ENCODE measurements around the gene PLN. TPM values are rescaled to one million over a fixed set of nuclear protein-coding genes. Genes with fewer than 3 reads are reported as not detected.

Gene PLN
- total RNA-seq, 1 experiment from 2014 or later, result not detected

DNA sequence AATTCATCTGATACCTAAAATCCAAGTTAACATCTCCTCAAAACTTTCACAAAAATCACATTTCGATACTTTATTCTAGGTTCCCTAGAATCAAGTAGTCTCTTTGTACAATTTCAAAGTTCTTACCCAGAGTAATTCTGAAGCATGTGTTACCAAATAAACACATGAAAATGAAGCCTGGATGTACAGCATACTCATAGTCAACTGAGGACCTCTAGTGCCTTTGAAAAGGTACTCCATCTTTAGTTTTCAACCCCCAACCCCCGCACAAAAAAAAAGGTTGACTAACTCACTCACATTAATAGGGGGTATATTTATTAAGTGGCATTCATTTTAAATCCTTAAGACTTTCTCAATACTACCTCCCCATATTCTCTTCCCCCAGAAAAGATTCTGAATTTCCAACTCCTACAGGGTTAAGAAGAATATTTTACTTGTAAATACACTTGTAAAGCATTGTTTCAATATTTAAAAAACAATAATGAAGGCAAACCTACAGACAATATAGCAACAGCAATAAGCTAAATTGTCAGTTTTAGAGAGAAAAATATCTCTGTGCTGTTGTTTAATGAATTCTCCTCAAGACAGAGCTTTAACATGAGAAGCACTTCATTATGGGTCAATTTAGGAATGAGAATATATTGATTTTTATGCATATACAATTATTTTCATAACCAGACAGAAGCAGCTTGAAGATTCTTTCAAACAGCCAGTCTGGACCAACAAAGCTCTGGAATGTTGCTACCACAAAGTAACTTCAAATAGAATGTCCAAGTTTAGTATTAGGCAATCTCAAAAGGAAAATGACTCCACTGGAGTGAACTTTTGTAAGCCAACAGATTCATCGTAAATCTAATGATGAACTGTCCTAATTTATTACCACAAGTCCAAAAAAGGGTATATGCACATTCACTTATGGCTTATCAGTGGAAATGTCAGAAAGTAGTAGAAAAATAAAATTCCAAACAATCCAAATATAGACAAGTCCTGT, 3.3 kb downstream of the PLN start:
- POLR2A ChIA-PET, result no interaction called here
- no peak overlapping the region for H3K27ac Mint-ChIP-seq (ENCODE audit: unreplicated experiment)
- Histone ChIP-seq H3K4me1 (no peaks in the 10 kb centered on the region), H3K27me3 (replicated peaks; ENCODE audit: control insufficient read depth, insufficient read depth, low read length) (no peaks in the 10 kb centered on the region), H3K4me3 (ENCODE audit: low read depth, low read length) (no peak overlapping the region), H3K36me3 (ENCODE audit: control insufficient read depth, insufficient read depth, low read length) (no peaks in the 10 kb centered on the region), H3K9me3 (no peaks in the 10 kb centered on the region)
- intact Hi-C loops (cut with micrococcal nuclease; ENCODE audit: unreplicated experiment), result loop anchor here (1.0 to 5.0 kb wide), 3 partner anchors 267 to 709 kb away; no protein-coding TSS in a partner anchor
- no peaks in the 10 kb centered on the region for H3K9me3 Mint-ChIP-seq (ENCODE audit: unreplicated experiment)
- no peak overlapping the region for H3K4me3 Mint-ChIP-seq (ENCODE audit: unreplicated experiment)
- TF ChIP-seq, protein P1, sequence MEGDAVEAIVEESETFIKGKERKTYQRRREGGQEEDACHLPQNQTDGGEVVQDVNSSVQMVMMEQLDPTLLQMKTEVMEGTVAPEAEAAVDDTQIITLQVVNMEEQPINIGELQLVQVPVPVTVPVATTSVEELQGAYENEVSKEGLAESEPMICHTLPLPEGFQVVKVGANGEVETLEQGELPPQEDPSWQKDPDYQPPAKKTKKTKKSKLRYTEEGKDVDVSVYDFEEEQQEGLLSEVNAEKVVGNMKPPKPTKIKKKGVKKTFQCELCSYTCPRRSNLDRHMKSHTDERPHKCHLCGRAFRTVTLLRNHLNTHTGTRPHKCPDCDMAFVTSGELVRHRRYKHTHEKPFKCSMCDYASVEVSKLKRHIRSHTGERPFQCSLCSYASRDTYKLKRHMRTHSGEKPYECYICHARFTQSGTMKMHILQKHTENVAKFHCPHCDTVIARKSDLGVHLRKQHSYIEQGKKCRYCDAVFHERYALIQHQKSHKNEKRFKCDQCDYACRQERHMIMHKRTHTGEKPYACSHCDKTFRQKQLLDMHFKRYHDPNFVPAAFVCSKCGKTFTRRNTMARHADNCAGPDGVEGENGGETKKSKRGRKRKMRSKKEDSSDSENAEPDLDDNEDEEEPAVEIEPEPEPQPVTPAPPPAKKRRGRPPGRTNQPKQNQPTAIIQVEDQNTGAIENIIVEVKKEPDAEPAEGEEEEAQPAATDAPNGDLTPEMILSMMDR (IDR thresholded peaks at IDR 0.05; ENCODE audit: insufficient read depth in 1 of 2, low read depth in 1 of 2, low read length in 1 of 2, severe bottlenecking in 1 of 2, unreplicated experiment in 1 of 2), result peak; percentile 35 to 59
- DNase-seq, result peak in 1 of 2 experiments; percentile 12
- CTCF ChIA-PET, result no interaction called here
- H3K27me3 Mint-ChIP-seq (ENCODE audit: insufficient read depth, unreplicated experiment), result peaks cover 3% of the 10 kb centered on the region
- no peaks in the 10 kb centered on the region for H3K36me3 Mint-ChIP-seq (ENCODE audit: insufficient read depth, unreplicated experiment)
- BruUV-seq (replicated peaks), result no TSS peak
- H3K4me1 Mint-ChIP-seq (ENCODE audit: low read depth, unreplicated experiment), result no peaks in the 10 kb centered on the region

DNA sequence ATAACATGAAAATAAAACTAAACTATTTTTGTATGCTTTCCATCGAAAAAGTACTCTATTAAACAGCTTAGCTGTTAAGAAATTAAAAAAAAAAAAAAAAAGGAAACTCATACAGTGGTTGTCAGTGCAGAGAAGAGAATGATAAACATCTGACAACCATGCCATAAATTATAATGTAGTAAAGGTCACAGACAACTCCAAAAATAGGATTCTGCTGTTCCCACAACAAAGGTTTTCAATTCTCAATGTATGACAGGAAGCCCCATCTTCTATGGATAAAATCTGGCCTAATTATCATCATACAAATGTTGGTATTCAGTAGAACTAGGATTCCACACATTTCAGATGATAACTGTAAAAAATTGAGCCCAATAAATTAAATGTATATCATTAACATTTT, 5.0 kb downstream of the PLN start:
- CTCF ChIA-PET, result no interaction called here
- TF ChIP-seq, protein P1 (IDR thresholded peaks at IDR 0.05; ENCODE audit: insufficient read depth in 1 of 2, low read depth in 1 of 2, low read length in 1 of 2, severe bottlenecking in 1 of 2, unreplicated experiment in 1 of 2), result no peak

GRCh38 chr6:118554698-118555097, 6.6 kb downstream of the PLN start:
- intact Hi-C loops (cut with micrococcal nuclease; ENCODE audit: unreplicated experiment), result loop anchor here (5.0 kb wide), 1 partner anchor 712 kb away; no protein-coding TSS in a partner anchor
- ChIA-PET CTCF (no interaction called here), POLR2A (no interaction called here)
- H3K4me3 Mint-ChIP-seq (ENCODE audit: unreplicated experiment), result no peak overlapping the region
- no peaks in the 10 kb centered on the region for H3K9me3 Mint-ChIP-seq (ENCODE audit: unreplicated experiment)
- Histone ChIP-seq H3K4me1 (no peaks in the 10 kb centered on the region), H3K36me3 (ENCODE audit: control insufficient read depth, insufficient read depth, low read length) (no peaks in the 10 kb centered on the region), H3K9me3 (no peaks in the 10 kb centered on the region), H3K4me3 (ENCODE audit: low read depth, low read length) (no peak overlapping the region), H3K27me3 (replicated peaks; ENCODE audit: control insufficient read depth, insufficient read depth, low read length) (no peaks in the 10 kb centered on the region)
- no TSS peak for BruUV-seq (replicated peaks)
- TF ChIP-seq, protein P1 (IDR thresholded peaks at IDR 0.05; ENCODE audit: insufficient read depth in 1 of 2, low read depth in 1 of 2, low read length in 1 of 2, severe bottlenecking in 1 of 2, unreplicated experiment in 1 of 2), result no peak
- H3K27me3 Mint-ChIP-seq (ENCODE audit: insufficient read depth, unreplicated experiment), result peaks cover 3% of the 10 kb centered on the region
- DNase-seq, result no peak
- H3K36me3 Mint-ChIP-seq (ENCODE audit: insufficient read depth, unreplicated experiment), result no peaks in the 10 kb centered on the region
- H3K4me1 Mint-ChIP-seq (ENCODE audit: low read depth, unreplicated experiment), result no peaks in the 10 kb centered on the region
- no peak overlapping the region for H3K27ac Mint-ChIP-seq (ENCODE audit: unreplicated experiment)

More for the DNA sequence above, 5.0 kb downstream of the PLN start:
- no peaks in the 10 kb centered on the region for H3K36me3 ChIP-seq (ENCODE audit: control insufficient read depth, insufficient read depth, low read length)
- H3K4me3 Mint-ChIP-seq (ENCODE audit: unreplicated experiment), result no peak overlapping the region
- no peak for DNase-seq
- H3K36me3 Mint-ChIP-seq (ENCODE audit: insufficient read depth, unreplicated experiment), result no peaks in the 10 kb centered on the region
- H3K9me3 ChIP-seq, result no peaks in the 10 kb centered on the region
- intact Hi-C loops (cut with micrococcal nuclease; ENCODE audit: unreplicated experiment), result loop anchor here (5.0 kb wide), 1 partner anchor 711 kb away; no protein-coding TSS in a partner anchor
- no peaks in the 10 kb centered on the region for H3K4me1 ChIP-seq
- no peaks in the 10 kb centered on the region for H3K4me1 Mint-ChIP-seq (ENCODE audit: low read depth, unreplicated experiment)
- H3K27ac Mint-ChIP-seq (ENCODE audit: unreplicated experiment), result no peak overlapping the region
- POLR2A ChIA-PET, result no interaction called here
- H3K27me3 Mint-ChIP-seq (ENCODE audit: insufficient read depth, unreplicated experiment), result peaks cover 3% of the 10 kb centered on the region
- H3K9me3 Mint-ChIP-seq (ENCODE audit: unreplicated experiment), result no peaks in the 10 kb centered on the region
- no TSS peak for BruUV-seq (replicated peaks)
- no peak overlapping the region for H3K4me3 ChIP-seq (ENCODE audit: low read depth, low read length)
- H3K27me3 ChIP-seq (replicated peaks; ENCODE audit: control insufficient read depth, insufficient read depth, low read length), result no peaks in the 10 kb centered on the region

Measured in Caco-2 (cell line).